Neural crest cell (in vitro differentiated cells): ENCODE results near the gene ARHGAP10. TPM values are rescaled to one million over a fixed set of nuclear protein-coding genes. Genes with fewer than 3 reads are reported as not detected.
"Not testable (repeated sequence)": the region's sequence is repeated elsewhere in the genome, so short reads cannot be mapped to it uniquely, and the experiment has no call there.

ENCODE experiments used
- DNase-seq: peaks from one replicate; pipeline ENCODE4 v3.0.0; 2021; ENCODE audit warnings: low read depth, mixed read lengths, low spot score
- H3K27ac Mint-ChIP-seq: one replicate; pipeline ENCODE4 v1.8.0; 2021; ENCODE audit warnings: mild to moderate bottlenecking, mixed read lengths; ENCODE audit not compliant: unreplicated experiment
- H3K27me3 Mint-ChIP-seq: 2 replicates; pipeline ENCODE4 v1.8.0; 2021; ENCODE audit warnings: low read depth, mild to moderate bottlenecking, mixed read lengths
- H3K36me3 Mint-ChIP-seq: 2 replicates; pipeline ENCODE4 v1.8.0; 2021; ENCODE audit warnings: low read depth, mild to moderate bottlenecking, mixed read lengths
- H3K4me1 Mint-ChIP-seq: 2 replicates; pipeline ENCODE4 v1.8.0; 2021; ENCODE audit warnings: mixed read lengths
- H3K4me3 Mint-ChIP-seq: one replicate; pipeline ENCODE4 v1.8.0; 2021; ENCODE audit warnings: mild to moderate bottlenecking, mixed read lengths
- H3K9me3 Mint-ChIP-seq: 2 replicates; pipeline ENCODE4 v1.8.0; 2021; ENCODE audit warnings: mixed read lengths
- total RNA-seq: library from RNA; stranded (reverse); gene quantifications from 2 replicates; pipeline ENCODE4 v1.2.1, GENCODE V29; 2021
- TF ChIP-seq, protein P1 (sequence below): fragments of 200-600 bp; sonication (generic); conservative IDR thresholded peaks from 2 replicates; pipeline ENCODE4 v1.5.0; 2021; ENCODE audit warnings: antibody characterized with exemption, mild to moderate bottlenecking

Gene ARHGAP10
- total RNA-seq, 1 donor from 2014 or later = 4.0 TPM

DNA sequence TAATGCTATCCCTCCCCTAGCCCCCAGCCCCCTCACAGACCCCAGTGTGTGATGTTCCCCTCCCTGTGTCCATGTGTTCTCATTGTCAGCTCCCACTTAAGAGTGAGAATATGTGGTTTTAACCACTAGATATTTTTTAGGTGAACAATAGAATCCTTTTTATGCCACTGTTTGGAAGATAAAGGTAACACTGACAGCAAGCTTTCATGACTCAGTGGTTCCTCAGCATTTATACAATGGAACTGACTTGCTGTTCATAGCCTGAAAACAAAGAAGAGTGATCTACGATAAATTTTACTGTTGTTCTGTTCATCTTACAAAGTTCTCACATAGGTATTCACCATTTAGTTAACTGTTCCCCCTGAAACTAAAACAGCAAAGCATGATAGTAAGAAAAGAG lies 147.8 kb downstream of the ARHGAP10 start:
- Mint-ChIP-seq H3K27me3 (no peaks in the 10 kb centered on the region), H3K9me3 (peaks cover 5% of the 10 kb centered on the region), H3K4me3 (no peak overlapping the region), H3K36me3 (no peaks in the 10 kb centered on the region), H3K4me1 (no peaks in the 10 kb centered on the region), H3K27ac (no peak overlapping the region)
- TF ChIP-seq, protein P1, sequence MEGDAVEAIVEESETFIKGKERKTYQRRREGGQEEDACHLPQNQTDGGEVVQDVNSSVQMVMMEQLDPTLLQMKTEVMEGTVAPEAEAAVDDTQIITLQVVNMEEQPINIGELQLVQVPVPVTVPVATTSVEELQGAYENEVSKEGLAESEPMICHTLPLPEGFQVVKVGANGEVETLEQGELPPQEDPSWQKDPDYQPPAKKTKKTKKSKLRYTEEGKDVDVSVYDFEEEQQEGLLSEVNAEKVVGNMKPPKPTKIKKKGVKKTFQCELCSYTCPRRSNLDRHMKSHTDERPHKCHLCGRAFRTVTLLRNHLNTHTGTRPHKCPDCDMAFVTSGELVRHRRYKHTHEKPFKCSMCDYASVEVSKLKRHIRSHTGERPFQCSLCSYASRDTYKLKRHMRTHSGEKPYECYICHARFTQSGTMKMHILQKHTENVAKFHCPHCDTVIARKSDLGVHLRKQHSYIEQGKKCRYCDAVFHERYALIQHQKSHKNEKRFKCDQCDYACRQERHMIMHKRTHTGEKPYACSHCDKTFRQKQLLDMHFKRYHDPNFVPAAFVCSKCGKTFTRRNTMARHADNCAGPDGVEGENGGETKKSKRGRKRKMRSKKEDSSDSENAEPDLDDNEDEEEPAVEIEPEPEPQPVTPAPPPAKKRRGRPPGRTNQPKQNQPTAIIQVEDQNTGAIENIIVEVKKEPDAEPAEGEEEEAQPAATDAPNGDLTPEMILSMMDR = no peak
- DNase-seq = no peak

DNA sequence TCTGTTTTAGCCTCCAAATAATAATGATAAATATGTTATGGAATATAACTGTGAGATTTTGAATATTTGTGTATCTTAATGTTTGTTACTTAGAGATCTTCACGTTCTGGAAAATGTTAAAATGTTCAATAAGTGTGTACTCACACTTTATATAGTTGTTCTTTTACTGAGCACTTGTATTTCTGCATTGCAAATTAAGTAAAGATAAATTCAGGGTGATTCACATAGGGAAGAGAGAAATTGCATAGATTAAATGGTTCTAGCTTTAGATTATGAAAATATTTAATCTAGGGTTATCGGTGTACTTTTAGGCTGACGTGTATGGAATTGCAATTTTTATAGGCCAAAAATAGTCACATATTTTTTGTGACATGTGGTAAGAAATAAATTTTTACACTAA lies 148.6 kb downstream of the ARHGAP10 start:
- Mint-ChIP-seq H3K27ac (no peak overlapping the region), H3K4me1 (no peaks in the 10 kb centered on the region), H3K36me3 (peaks cover 6% of the 10 kb centered on the region), H3K4me3 (no peak overlapping the region), H3K9me3 (peaks cover 9% of the 10 kb centered on the region), H3K27me3 (no peaks in the 10 kb centered on the region)
- DNase-seq = no peak
- TF ChIP-seq, protein P1 = no peak

DNA sequence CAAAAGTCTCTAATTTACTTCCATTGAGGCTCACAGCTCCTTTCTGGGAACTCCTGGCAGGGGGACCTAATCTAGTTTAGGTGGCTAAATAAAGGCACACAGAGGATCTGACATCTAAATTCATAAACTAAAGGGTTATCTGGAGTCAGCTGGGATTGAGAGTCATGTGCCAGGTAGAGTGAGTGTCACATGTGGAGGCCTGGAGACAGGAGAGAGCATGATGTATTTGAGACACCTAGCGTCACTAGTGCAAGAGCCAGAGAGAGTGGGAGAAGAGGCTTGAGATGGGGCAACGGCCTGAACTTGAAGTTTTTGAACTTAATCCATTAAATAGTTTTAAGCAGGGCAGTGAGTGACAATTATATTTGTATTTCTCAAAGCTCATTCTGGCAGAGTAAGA lies 152.6 kb downstream of the ARHGAP10 start:
- Mint-ChIP-seq H3K27ac (no peak overlapping the region), H3K36me3 (peaks cover 8% of the 10 kb centered on the region), H3K4me1 (no peaks in the 10 kb centered on the region)

DNA sequence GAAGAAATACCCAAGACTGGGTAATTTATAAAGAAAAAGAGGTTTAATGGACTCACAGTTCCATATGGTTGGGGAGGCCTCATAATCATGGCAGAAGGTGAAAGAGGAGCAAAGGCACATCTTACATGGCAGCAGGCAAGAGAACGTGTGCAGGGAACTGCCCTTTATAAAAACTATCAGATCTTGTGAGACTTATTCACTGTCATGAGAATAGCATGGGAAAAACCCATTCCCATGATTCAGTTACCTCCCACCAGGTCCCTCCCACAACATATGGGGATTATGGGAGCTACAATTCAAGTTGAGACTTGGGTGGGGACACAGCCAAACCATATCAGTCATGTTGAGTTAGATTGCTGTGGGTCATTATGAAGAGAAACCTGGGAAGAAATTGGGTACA lies 153.3 kb downstream of the ARHGAP10 start:
- H3K9me3 Mint-ChIP-seq = peaks cover 11% of the 10 kb centered on the region
- H3K27ac Mint-ChIP-seq, H3K27me3 Mint-ChIP-seq, H3K4me1 Mint-ChIP-seq, H3K4me3 Mint-ChIP-seq, H3K36me3 Mint-ChIP-seq, DNase-seq: not testable (repeated sequence)

More for the DNA sequence above, 152.6 kb downstream of the ARHGAP10 start:
- Mint-ChIP-seq H3K9me3 (peaks cover 11% of the 10 kb centered on the region), H3K27me3 (no peaks in the 10 kb centered on the region), H3K4me3 (no peak overlapping the region)
- TF ChIP-seq, protein P1 = no peak
- DNase-seq = no peak

DNA sequence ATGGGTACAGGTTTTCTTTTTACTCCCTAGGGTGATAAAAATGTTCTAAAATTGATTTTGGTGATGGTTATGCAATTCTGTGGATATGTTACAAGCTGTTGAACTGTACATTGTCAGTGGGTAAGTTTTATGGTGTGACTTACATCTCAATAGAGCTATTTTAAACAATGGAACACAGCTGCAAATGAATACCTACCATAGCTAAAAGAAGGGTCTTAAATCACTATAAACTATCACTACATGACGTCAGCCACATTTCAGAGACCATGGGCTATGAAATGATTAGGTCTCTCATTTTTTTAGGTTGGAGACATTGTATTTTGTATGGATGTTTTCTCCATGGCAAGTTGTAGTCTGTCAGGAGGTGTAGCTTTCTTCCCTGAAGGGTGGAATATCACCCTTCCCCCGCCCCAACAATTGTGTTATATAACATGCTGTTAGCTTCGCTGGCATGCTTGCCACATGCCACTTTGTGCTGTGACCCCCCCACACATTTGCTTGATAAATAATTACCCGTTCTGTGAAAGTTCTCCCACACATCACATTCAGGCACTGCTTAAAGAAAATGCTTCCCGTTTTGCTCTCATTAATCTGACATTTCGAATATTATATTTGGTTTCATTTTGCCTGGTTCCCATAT lies 159.7 kb downstream of the ARHGAP10 start:
- Mint-ChIP-seq H3K4me1 (no peaks in the 10 kb centered on the region), H3K9me3 (peaks cover 9% of the 10 kb centered on the region), H3K36me3 (peaks cover 9% of the 10 kb centered on the region), H3K4me3 (no peak overlapping the region), H3K27me3 (no peaks in the 10 kb centered on the region), H3K27ac (no peak overlapping the region)
- no peak for DNase-seq
- TF ChIP-seq, protein P1 = no peak

DNA sequence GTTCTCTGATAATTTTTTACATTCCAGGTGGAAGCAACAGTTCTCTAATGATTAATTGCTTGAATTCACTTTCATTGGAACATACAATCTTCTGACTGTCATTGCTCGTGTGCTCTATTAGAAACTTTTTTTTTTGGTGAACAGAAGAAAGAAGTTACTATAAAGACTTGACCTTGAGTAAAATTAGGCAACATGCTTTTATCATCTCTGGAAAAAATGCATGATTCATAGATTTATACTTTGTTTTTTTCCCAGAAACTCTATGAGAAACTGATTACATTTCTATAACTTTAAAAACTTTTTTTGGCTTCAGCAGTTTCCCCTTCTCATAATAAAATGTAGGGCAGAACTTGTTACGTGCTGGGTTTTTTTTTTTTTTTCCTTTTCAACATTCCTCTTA lies 167.6 kb downstream of the ARHGAP10 start:
- Mint-ChIP-seq H3K36me3 (peaks cover 8% of the 10 kb centered on the region), H3K4me1 (no peaks in the 10 kb centered on the region), H3K9me3 (peaks cover 15% of the 10 kb centered on the region), H3K27ac (no peak overlapping the region), H3K4me3 (no peak overlapping the region), H3K27me3 (no peaks in the 10 kb centered on the region)
- DNase-seq = no peak
- TF ChIP-seq, protein P1 = no peak
